Stimulated activated CD8-positive, alpha-beta memory T cell treated with anti-CD3 and anti-CD28 coated beads, Interleukin-12 subunit alpha, Interleukin-12 subunit beta, amount 100 ng/mL, for 1 hour (primary cell): Measurements from ENCODE around the gene ARAP1.

Experiments
- DNase-seq: peaks from one replicate; pipeline ENCODE4 v3.0.0-alpha.2; 2020; ENCODE audit warnings: low read depth

ARAP1 gene

GRCh38 chr11:72635933-72636332 lies 116.3 kb downstream of the ARAP1 start:
- DNase-seq = no peak

DNA sequence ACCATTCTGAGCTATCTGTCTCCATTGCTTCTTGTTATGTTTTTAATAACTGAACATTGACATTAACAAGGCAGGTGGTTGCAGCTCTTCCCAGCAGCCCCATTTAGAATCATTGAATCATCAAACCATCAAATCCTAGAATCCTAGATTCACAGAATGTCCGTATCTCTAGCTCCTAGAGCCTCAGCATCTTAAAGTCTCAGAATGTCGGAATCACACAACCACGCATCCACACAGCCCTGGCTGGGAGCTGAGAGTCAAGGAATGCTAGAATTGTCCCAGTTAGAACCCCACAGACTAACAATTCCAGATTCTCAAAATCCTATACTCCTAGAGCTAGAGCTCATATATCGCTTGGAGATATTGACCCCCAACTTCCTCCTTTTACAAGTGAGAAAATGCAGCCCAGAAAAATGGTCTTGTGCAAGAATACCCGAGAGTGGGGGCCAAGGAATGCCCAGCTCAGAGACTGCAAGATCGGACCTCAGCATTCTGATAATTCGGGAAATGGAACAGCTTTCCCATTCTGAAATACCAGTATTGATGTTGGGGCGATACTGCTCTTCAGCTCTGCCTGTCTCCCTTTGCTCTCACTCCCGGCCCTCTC lies 116.8 kb downstream of the ARAP1 start:
- DNase-seq = no peak
